ENCODE measurements around the gene RBM17. TPM values are rescaled to one million over a fixed set of nuclear protein-coding genes. Genes with fewer than 3 reads are reported as not detected.
"Not testable (repeated sequence)": the region's sequence is repeated elsewhere in the genome, so short reads cannot be mapped to it uniquely, and the experiment has no call there.

RBM17 gene
- total and polyA plus RNA-seq, 4 donors = 48.2 to 149 (median 96.4) TPM

DNA sequence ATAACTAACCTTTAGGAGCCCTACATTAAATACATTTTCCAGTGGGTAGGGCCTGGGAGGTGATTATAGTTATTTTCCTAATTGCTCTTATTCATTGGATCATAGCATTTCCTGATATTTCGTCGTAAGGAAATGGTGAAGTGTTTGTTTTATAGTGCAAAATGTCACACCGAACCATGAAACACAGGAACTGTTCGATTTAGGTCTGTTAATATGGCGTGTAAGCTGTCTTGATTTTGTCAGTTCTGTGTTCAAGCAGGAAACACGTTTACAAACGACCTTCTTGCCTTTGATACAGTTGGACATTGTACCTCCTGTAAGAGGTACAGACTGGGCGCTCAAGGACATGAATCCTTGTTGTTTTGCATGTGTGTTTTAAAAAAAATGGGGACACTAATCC is 14.8 kb downstream of the RBM17 start:
- no peaks in the 10 kb centered on the region for H3K27me3 ChIP-seq (ENCODE audit: control insufficient read depth, insufficient read depth, low read length)
- no peak for DNase-seq (ENCODE audit: low read depth in 4 of 6, low spot score in 6 of 6)
- H3K9me3 ChIP-seq (ENCODE audit: control insufficient read depth, insufficient read depth, low read length) = no peaks in the 10 kb centered on the region
- H3K4me1 ChIP-seq (ENCODE audit: control insufficient read depth, insufficient read depth, low read length) = no peaks in the 10 kb centered on the region
- WGBS (ENCODE audit: insufficient coverage) = 88% methylated on average over 6 of the region's 8 CpGs
- no peak overlapping the region for H3K4me3 ChIP-seq (ENCODE audit: low read depth, low read length)
- H3K27ac ChIP-seq (ENCODE audit: low read depth, low read length) = no peak overlapping the region
- H3K36me3 ChIP-seq (ENCODE audit: control insufficient read depth, insufficient read depth, low read length) = peaks cover 21% of the 10 kb centered on the region

DNA sequence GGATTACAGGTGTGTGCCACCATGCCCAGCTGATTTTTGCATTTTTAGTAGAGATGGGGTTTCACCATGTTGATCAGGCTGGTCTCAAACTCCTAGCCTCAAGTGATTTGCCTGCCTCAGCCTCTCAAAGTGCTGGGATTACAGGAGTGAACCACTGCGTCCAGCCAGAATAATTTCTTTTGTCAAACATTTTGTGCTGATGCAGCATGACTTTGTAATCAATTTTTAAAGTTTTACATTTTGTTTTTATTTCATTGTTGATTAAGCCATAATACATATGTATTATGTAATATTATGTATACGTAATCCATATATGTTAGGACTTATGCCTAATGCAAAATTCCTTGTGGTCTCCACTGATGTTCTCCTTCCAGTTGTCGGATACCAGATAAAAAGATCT is 18.8 kb downstream of the RBM17 start:
- not testable (repeated sequence) for H3K9me3 ChIP-seq (ENCODE audit: control insufficient read depth, insufficient read depth, low read length); H3K4me3 ChIP-seq (ENCODE audit: low read depth, low read length); DNase-seq (ENCODE audit: low read depth in 4 of 6, low spot score in 6 of 6); H3K27ac ChIP-seq (ENCODE audit: low read depth, low read length); H3K4me1 ChIP-seq (ENCODE audit: control insufficient read depth, insufficient read depth, low read length); H3K27me3 ChIP-seq (ENCODE audit: control insufficient read depth, insufficient read depth, low read length)
- 100% methylated on average over 1 of the region's 3 CpGs for WGBS (ENCODE audit: insufficient coverage)
- peaks cover 43% of the 10 kb centered on the region for H3K36me3 ChIP-seq (ENCODE audit: control insufficient read depth, insufficient read depth, low read length)

DNA sequence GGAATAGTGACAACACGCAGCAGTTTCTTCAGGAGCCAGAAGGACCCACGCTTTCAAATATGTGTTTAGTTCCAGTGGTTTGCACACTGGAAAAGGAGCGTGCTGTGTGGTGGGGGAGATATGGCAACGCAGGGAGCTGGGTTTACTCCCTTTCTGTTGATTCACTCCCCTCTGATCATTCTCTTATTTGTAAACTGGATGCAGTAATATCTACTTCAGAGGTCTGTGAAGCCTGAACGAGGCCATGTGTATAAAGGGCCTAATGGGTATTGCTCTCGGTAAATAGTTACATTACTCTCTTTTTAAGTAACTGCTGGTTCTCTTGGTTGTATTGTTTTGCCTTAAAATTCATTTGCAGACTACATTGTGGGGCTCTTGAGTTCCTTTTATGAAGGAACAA is 19.2 kb downstream of the RBM17 start:
- Histone ChIP-seq H3K4me3 (ENCODE audit: low read depth, low read length) (no peak overlapping the region), H3K4me1 (ENCODE audit: control insufficient read depth, insufficient read depth, low read length) (no peaks in the 10 kb centered on the region), H3K36me3 (ENCODE audit: control insufficient read depth, insufficient read depth, low read length) (peaks cover 40% of the 10 kb centered on the region), H3K9me3 (ENCODE audit: control insufficient read depth, insufficient read depth, low read length) (no peaks in the 10 kb centered on the region), H3K27me3 (ENCODE audit: control insufficient read depth, insufficient read depth, low read length) (no peaks in the 10 kb centered on the region), H3K27ac (ENCODE audit: low read depth, low read length) (no peak overlapping the region)
- 93% methylated on average over 2 of the region's 6 CpGs for WGBS (ENCODE audit: insufficient coverage)
- DNase-seq (ENCODE audit: low read depth in 4 of 6, low spot score in 6 of 6) = no peak

DNA sequence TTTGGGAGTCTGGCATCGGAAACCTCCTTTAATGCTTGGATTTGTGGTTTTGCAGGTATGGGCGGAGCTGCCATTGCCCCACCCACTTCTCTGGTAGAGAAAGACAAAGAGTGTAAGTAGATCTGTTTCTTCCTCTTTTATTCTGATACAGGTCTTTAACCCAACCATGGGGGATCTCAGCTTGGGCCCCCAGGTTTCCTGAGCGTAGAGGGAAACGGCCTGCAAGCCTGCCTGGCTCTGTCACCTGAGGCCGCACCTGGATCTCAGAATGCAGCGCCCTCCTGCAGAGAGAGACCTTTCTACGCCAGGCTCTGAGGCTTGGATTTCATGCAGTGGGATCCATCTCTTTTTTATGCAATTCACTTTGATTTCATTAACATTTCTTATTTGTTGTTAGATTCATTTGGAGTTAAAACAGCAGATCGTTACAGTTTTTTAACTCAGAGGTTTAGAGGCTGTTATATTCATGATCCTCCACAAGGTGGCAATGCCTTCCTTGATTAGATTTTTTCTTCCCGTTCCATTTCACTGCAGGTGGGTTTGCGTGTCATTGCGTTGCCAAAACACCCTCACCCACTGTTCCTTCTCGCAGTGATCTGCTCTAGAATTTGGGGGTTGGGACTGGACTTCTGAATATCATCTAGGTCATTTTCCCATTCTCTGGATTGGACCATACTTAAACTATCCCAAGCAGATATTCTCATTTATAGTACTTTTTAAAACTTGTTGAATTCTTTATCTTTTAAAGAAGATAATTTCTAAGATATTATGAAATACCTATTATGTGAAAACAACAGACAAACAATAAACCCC is 20.0 kb downstream of the RBM17 start:
- Histone ChIP-seq H3K9me3 (ENCODE audit: control insufficient read depth, insufficient read depth, low read length) (no peaks in the 10 kb centered on the region), H3K4me3 (ENCODE audit: low read depth, low read length) (no peak overlapping the region), H3K4me1 (ENCODE audit: control insufficient read depth, insufficient read depth, low read length) (no peaks in the 10 kb centered on the region), H3K36me3 (ENCODE audit: control insufficient read depth, insufficient read depth, low read length) (peaks cover 40% of the 10 kb centered on the region), H3K27ac (ENCODE audit: low read depth, low read length) (no peak overlapping the region), H3K27me3 (ENCODE audit: control insufficient read depth, insufficient read depth, low read length) (no peaks in the 10 kb centered on the region)
- 63% methylated on average over 5 of the region's 12 CpGs for WGBS (ENCODE audit: insufficient coverage)
- peak in 4 of 6 donors; percentile 40 to 87 (median 59) for DNase-seq (ENCODE audit: low read depth in 4 of 6, low spot score in 6 of 6)

DNA sequence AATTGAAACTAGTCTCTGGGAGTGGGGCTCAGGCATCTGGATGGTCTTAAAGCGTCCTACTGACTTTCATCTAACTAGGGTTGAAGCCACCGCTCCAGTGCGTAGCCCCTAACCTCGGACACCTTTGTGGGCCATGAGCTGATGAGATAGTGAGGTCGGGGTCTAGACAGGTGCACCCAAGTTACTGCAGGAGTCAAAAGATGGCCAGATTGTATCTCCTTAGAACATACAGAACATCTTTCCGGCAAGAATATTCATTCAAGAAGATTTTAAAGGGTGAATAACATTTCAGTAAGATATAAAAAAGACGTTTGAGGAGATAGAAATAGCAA is 20.6 kb downstream of the RBM17 start:
- Histone ChIP-seq H3K27me3 (ENCODE audit: control insufficient read depth, insufficient read depth, low read length) (no peaks in the 10 kb centered on the region), H3K9me3 (ENCODE audit: control insufficient read depth, insufficient read depth, low read length) (no peaks in the 10 kb centered on the region), H3K4me1 (ENCODE audit: control insufficient read depth, insufficient read depth, low read length) (no peaks in the 10 kb centered on the region), H3K36me3 (ENCODE audit: control insufficient read depth, insufficient read depth, low read length) (peaks cover 40% of the 10 kb centered on the region), H3K27ac (ENCODE audit: low read depth, low read length) (no peak overlapping the region), H3K4me3 (ENCODE audit: low read depth, low read length) (no peak overlapping the region)
- no peak for DNase-seq (ENCODE audit: low read depth in 4 of 6, low spot score in 6 of 6)
- WGBS (ENCODE audit: insufficient coverage) = 100% methylated on average over 1 of the region's 7 CpGs

DNA sequence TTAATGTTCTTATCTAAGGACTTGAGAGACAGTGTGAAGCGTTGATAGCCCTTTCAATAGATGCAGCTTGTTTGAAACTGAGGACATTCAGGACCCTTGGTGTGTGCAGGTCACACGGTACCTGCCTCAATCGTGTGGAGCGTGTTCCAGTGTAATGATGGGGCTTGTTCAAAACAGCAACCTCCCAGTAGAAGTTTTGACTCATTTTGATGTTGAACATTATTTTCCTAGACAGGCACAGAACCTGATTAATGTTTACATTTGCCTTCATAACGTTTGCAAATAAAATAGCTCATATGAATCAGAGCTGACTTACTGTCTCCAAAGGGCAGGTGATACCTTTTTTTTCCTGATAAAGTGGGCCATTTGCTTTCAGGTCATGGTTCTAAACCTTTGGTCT is 21.3 kb downstream of the RBM17 start:
- Histone ChIP-seq H3K9me3 (ENCODE audit: control insufficient read depth, insufficient read depth, low read length) (no peaks in the 10 kb centered on the region), H3K4me1 (ENCODE audit: control insufficient read depth, insufficient read depth, low read length) (no peaks in the 10 kb centered on the region), H3K27ac (ENCODE audit: low read depth, low read length) (no peak overlapping the region), H3K4me3 (ENCODE audit: low read depth, low read length) (no peak overlapping the region), H3K27me3 (ENCODE audit: control insufficient read depth, insufficient read depth, low read length) (no peaks in the 10 kb centered on the region), H3K36me3 (ENCODE audit: control insufficient read depth, insufficient read depth, low read length) (peaks cover 40% of the 10 kb centered on the region)
- WGBS (ENCODE audit: insufficient coverage) = 93% methylated on average over 5 of the region's 5 CpGs
- no peak for DNase-seq (ENCODE audit: low read depth in 4 of 6, low spot score in 6 of 6)

DNA sequence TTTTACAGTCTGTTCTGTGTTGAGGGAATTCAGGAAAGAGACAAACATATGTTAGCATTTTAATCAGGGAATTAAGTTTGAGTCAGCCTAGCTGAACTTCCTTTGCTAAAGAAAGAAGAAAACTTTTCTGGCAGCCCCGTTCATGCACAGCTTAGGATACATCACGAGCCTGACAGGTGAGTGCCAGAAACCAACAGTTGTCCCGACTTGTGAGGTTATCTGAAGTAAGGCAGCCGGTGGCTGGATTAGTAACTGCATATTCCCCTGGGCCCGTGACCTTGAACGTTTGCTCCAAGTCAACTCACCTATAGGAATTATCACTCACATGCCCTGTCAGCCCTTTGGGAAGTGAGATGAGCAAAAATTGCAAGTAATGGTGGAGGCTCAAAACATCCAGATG is 24.1 kb downstream of the RBM17 start:
- Histone ChIP-seq H3K4me3 (ENCODE audit: low read depth, low read length) (no peak overlapping the region), H3K27ac (ENCODE audit: low read depth, low read length) (no peak overlapping the region), H3K4me1 (ENCODE audit: control insufficient read depth, insufficient read depth, low read length) (no peaks in the 10 kb centered on the region), H3K27me3 (ENCODE audit: control insufficient read depth, insufficient read depth, low read length) (no peaks in the 10 kb centered on the region), H3K9me3 (ENCODE audit: control insufficient read depth, insufficient read depth, low read length) (no peaks in the 10 kb centered on the region), H3K36me3 (ENCODE audit: control insufficient read depth, insufficient read depth, low read length) (peaks cover 34% of the 10 kb centered on the region)
- DNase-seq (ENCODE audit: low read depth in 4 of 6, low spot score in 6 of 6) = no peak
- WGBS (ENCODE audit: insufficient coverage) = 92% methylated on average over 3 of the region's 6 CpGs

DNA sequence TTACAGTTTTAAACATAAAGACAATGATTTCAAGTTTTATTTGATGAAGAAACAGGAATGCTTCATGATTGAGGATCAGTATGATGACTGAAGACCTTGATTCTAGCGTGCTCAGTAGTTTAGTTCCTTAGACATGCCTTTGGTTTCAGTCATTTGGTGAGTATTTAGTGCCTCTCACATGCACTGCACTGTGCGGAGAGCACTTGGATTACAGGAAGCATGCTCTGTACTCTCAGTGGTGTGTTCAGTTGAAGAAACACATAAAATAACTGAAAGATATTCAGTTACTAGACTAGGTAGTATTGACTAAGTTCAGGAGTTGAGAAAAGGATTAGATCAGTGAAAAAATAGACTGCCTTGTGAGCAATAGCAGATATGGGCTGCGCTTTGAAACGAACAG is 25.5 kb downstream of the RBM17 start:
- Histone ChIP-seq H3K9me3 (ENCODE audit: control insufficient read depth, insufficient read depth, low read length) (no peaks in the 10 kb centered on the region), H3K27me3 (ENCODE audit: control insufficient read depth, insufficient read depth, low read length) (no peaks in the 10 kb centered on the region), H3K27ac (ENCODE audit: low read depth, low read length) (no peak overlapping the region), H3K4me1 (ENCODE audit: control insufficient read depth, insufficient read depth, low read length) (no peaks in the 10 kb centered on the region), H3K4me3 (ENCODE audit: low read depth, low read length) (no peak overlapping the region), H3K36me3 (ENCODE audit: control insufficient read depth, insufficient read depth, low read length) (peaks cover 32% of the 10 kb centered on the region)
- WGBS (ENCODE audit: insufficient coverage) = 98% methylated on average over 3 of the region's 4 CpGs
- DNase-seq (ENCODE audit: low read depth in 4 of 6, low spot score in 6 of 6) = no peak

DNA sequence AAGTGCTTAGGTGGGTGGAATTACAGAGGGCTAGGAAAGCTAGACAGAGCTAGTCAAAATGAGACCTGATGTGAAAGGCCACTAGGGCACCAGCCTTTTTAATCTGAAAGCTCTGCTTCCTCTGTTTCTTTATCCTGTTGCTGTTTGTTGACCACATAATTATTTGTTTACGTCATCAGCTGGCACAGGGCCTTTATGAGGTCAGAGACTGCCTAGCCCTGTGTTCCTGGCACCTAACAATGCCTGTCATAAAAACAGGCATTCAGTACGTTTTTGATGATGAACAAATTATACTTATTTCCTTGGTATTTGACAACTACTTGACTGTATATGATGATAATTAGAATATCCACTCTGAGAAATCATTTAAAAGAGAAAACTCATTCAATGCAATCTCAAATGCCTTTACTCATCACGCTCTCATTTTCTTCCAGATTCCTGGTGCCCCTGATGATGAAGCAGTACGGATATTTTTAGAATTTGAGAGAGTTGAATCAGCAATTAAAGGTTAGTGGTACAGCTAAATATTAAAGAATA is 26.0 kb downstream of the RBM17 start:
- Histone ChIP-seq H3K36me3 (ENCODE audit: control insufficient read depth, insufficient read depth, low read length) (peaks cover 31% of the 10 kb centered on the region), H3K4me3 (ENCODE audit: low read depth, low read length) (no peak overlapping the region), H3K27me3 (ENCODE audit: control insufficient read depth, insufficient read depth, low read length) (no peaks in the 10 kb centered on the region), H3K4me1 (ENCODE audit: control insufficient read depth, insufficient read depth, low read length) (no peaks in the 10 kb centered on the region), H3K27ac (ENCODE audit: low read depth, low read length) (no peak overlapping the region), H3K9me3 (ENCODE audit: control insufficient read depth, insufficient read depth, low read length) (no peaks in the 10 kb centered on the region)
- DNase-seq (ENCODE audit: low read depth in 4 of 6, low spot score in 6 of 6) = no peak
- WGBS (ENCODE audit: insufficient coverage) = 100% methylated on average over 1 of the region's 4 CpGs

DNA sequence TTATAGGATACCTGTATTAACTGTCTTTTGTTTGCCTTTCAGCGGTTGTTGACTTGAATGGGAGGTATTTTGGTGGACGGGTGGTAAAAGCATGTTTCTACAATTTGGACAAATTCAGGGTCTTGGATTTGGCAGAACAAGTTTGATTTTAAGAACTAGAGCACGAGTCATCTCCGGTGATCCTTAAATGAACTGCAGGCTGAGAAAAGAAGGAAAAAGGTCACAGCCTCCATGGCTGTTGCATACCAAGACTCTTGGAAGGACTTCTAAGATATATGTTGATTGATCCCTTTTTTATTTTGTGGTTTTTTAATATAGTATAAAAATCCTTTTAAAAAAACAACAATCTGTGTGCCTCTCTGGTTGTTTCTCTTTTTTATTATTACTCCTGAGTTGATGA is 26.6 kb downstream of the RBM17 start:
- Histone ChIP-seq H3K27me3 (ENCODE audit: control insufficient read depth, insufficient read depth, low read length) (no peaks in the 10 kb centered on the region), H3K4me3 (ENCODE audit: low read depth, low read length) (no peak overlapping the region), H3K27ac (ENCODE audit: low read depth, low read length) (no peak overlapping the region), H3K36me3 (ENCODE audit: control insufficient read depth, insufficient read depth, low read length) (peaks cover 26% of the 10 kb centered on the region), H3K4me1 (ENCODE audit: control insufficient read depth, insufficient read depth, low read length) (no peaks in the 10 kb centered on the region), H3K9me3 (ENCODE audit: control insufficient read depth, insufficient read depth, low read length) (no peaks in the 10 kb centered on the region)
- WGBS (ENCODE audit: insufficient coverage) = 92% methylated on average over 3 of the region's 4 CpGs
- DNase-seq (ENCODE audit: low read depth in 4 of 6, low spot score in 6 of 6) = no peak
